ENCODE results near the gene ZNF460. TPM values are rescaled to one million over a fixed set of nuclear protein-coding genes. Genes with fewer than 3 reads are reported as not detected.

ZNF460 gene
- total and polyA plus RNA-seq, 2 donors (not counting 1 experiment from before 2014, with no cell fraction given), result 8.4 to 90.5 TPM

- peaks cover 3% of the 10 kb centered on the region for H3K9me3 Mint-ChIP-seq (ENCODE audit: insufficient read depth)
These were observed 40.1 kb downstream of the ZNF460 start, which contains the start of gene ZNF543 for GRCh38 chr19:57320180-57321084. TSS of gene ZNF543 (plus strand) at chr19:57320472. CDS start at chr19:57320854, 382 bp downstream.

More at GRCh38 chr19:57320180-57321084, 40.1 kb downstream of the ZNF460 start, which contains the start of gene ZNF543:
- POLR2A ChIA-PET, result interaction anchor here (0.6 to 0.9 kb wide), 3 partner anchors 23 to 40 kb away, joined by 4 read pairs; partner anchors contain the start of gene ZNF460
- Mint-ChIP-seq H3K27ac (peak within 1 kb of the TSS; percentile 96), H3K27me3 (peaks cover 24% of the 10 kb centered on the region), H3K4me3 (peak within 1 kb of the TSS; percentile 93), H3K4me1 (peaks cover 32% of the 10 kb centered on the region)
- H3K79me2 ChIP-seq (ENCODE audit: control insufficient read depth, insufficient read depth, low read length), result peaks cover 34% of the 10 kb centered on the region
- DNase-seq (peak; percentile 96), ATAC-seq (ENCODE audit: low read depth) (peak; percentile 98)
- intact Hi-C loops (cut with micrococcal nuclease), result loop anchor here (1.0 kb wide), 5 partner anchors 31 to 80 kb away; partner anchors contain the start of genes TRAPPC2B, ZNF304, ZNF460 and ZNF547
- peaks cover 0 to 9% (median 2%) of the 10 kb centered on the region in 3 donors for H3K9me3 ChIP-seq (ENCODE audit: control extremely low read depth in 1 of 3, control insufficient read depth in 2 of 3, insufficient read depth in 1 of 3, low read length in 2 of 3)
- CTCF ChIA-PET, result no interaction called here
- peak within 1 kb of the TSS; percentile 85 to 89 for H3K27ac ChIP-seq (ENCODE audit: low read length in 2 of 2)
- peaks cover 0 to 20% of the 10 kb centered on the region in 2 experiments for H3K36me3 ChIP-seq (replicated peaks in 1 of 2; ENCODE audit: control extremely low read depth in 1 of 2, control insufficient read depth in 1 of 2, extremely low read depth in 1 of 2, insufficient read depth in 2 of 2, low read length in 1 of 2)
- H3K4me1 ChIP-seq (ENCODE audit: control insufficient read depth in 2 of 2, insufficient read depth in 2 of 2, low read length in 2 of 2), result peaks cover 19 to 23% of the 10 kb centered on the region in 2 donors
- H4K20me1 ChIP-seq (ENCODE audit: control insufficient read depth, insufficient read depth, low read length, poor library complexity, severe bottlenecking), result no peaks in the 10 kb centered on the region
- 1% methylated on average over 65 of the region's 71 CpGs for WGBS (ENCODE audit: insufficient coverage)
- peak within 1 kb of the TSS; percentile 50 to 95 (median 89) for H3K4me3 ChIP-seq (ENCODE audit: control extremely low read depth in 1 of 5, extremely low read depth in 1 of 5, insufficient read depth in 1 of 5, low read depth in 2 of 5, low read length in 4 of 5)
- TF ChIP-seq, protein P1, sequence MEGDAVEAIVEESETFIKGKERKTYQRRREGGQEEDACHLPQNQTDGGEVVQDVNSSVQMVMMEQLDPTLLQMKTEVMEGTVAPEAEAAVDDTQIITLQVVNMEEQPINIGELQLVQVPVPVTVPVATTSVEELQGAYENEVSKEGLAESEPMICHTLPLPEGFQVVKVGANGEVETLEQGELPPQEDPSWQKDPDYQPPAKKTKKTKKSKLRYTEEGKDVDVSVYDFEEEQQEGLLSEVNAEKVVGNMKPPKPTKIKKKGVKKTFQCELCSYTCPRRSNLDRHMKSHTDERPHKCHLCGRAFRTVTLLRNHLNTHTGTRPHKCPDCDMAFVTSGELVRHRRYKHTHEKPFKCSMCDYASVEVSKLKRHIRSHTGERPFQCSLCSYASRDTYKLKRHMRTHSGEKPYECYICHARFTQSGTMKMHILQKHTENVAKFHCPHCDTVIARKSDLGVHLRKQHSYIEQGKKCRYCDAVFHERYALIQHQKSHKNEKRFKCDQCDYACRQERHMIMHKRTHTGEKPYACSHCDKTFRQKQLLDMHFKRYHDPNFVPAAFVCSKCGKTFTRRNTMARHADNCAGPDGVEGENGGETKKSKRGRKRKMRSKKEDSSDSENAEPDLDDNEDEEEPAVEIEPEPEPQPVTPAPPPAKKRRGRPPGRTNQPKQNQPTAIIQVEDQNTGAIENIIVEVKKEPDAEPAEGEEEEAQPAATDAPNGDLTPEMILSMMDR (IDR thresholded peaks at IDR 0.05), result no peak
- no peak for TF ChIP-seq EZH2 (IDR thresholded peaks at IDR 0.05; ENCODE audit: borderline replicate concordance, insufficient read depth, low read depth, low read length, poor library complexity, severe bottlenecking)
- H3K27me3 ChIP-seq (replicated peaks in 1 of 4; ENCODE audit: control extremely low read depth in 1 of 4, control insufficient read depth in 3 of 4, insufficient read depth in 4 of 4, low read length in 3 of 4), result peaks cover 0 to 21% (median 13%) of the 10 kb centered on the region in 4 experiments
- H3K9ac ChIP-seq (ENCODE audit: low read length), result peak within 1 kb of the TSS; percentile 99
- H3K4me2 ChIP-seq (replicated peaks; ENCODE audit: low read depth, low read length, poor library complexity, severe bottlenecking), result peak within 1 kb of the TSS; percentile 96
- H2AFZ ChIP-seq (ENCODE audit: insufficient read depth, low read depth, low read length, poor library complexity, severe bottlenecking), result peak within 1 kb of the TSS; percentile 93
